GM21723 (cell line): ENCODE measurements around the gene ZNF580.

ENCODE experiments used
- ATAC-seq: cut with Tn5 transposase; IDR thresholded peaks from one replicate; pipeline ENCODE4 v1.9.1; 2021; ENCODE audit warnings: mild to moderate bottlenecking, moderate library complexity; ENCODE audit not compliant: unreplicated experiment

The ZNF580 gene

DNA sequence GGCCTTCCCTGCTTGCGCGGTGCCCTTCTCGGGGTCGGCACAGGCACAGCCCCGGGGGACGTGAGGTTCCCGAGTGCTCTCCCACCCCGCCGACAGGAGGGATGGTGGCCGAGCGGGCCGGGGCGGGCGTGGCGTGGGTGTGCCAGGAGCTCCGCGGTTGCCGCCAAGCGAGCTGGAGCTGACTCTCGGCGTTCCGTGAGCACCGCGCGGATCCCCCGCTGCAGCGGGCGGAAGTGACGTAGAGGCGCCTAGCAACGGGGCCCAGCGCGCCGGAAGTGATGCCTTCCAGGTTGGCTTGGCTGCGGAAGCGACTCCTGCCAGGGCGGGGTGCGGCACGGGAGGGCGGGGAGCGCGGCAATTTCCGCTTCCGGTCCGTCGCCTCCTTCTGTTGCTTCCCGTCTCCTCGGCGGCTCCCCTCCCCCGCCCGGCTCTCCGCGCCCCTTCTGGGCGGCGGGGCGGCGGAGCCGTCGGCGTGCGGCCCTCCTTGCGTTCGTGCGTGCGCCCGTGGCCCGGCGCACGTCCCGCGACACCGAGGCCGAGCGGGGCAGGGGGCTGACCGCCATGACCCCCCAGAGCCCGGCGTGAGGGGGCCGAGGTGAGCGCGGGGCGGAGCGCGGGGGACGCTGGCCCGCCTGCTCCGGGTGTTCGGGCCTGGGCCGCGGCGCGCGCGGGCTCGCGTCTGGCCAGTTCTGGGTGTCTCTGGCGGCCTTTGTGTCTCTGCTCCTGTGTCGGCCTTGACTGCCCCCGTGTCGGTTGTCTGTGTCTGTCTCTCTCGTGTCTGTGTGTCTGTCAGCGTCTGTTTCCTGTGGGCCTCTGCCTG is 34.2 kb downstream of the ZNF580 start, which contains the start of gene EPN1:
Gene EPN1, plus strand, starts transcription at position 386 of the 820 bp plus-strand sequence. CDS start 3,402 bp downstream, outside the sequence.
- ATAC-seq = peak; percentile 53

DNA sequence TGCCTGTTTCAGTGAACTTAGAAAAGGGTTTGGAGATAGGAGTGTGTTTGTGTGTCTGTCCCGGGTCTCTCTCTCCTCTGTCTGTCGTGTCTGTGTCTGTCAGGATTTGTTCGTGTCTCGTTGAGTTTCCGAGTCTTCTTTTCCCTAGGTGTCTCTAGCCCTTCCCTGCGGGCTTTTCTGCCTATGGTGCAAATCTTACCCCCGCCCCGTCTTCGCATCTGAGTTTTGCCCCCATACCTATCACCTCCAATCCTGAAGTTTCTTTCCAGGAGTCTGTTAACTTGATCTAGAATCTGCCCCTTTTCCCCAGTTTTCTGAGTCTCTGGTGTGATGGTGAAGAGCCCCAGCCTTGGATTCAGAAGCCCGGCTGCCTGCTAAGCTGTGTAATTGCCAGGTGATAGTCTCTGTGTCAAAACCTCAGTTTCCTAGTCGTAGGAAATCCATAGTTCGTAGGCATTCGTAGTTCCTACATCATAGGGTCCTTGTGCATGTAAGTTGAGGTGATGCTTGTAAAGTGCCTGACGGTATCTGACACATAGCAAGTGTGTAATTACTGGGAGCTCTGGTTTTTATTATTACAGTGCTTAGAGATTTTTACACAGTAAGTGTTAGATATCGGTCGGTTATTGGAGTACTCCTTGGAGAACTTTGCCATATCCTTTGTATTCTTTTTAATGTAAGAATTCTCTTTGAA is 35.0 kb downstream of the ZNF580 start:
- no peak for ATAC-seq

DNA sequence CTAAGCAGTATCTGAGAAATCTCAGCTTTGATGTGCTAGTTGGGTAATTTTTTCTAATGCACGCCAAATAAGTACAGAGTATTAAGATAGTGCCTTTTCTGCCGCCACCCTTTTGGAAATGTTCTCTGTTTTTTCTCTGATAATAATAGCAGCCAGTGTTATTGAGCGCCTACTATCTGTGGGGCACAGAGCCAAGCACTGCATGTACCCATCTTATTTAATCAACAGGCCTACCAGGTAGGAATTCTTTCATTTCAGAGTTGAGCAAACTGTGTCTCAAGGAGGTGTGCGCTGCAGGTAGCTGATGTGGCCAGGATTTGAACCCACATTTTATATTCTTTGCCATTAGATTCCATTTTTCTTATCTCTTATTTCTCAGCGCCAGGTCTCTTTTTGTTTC is 35.6 kb downstream of the ZNF580 start:
- ATAC-seq = no peak

DNA sequence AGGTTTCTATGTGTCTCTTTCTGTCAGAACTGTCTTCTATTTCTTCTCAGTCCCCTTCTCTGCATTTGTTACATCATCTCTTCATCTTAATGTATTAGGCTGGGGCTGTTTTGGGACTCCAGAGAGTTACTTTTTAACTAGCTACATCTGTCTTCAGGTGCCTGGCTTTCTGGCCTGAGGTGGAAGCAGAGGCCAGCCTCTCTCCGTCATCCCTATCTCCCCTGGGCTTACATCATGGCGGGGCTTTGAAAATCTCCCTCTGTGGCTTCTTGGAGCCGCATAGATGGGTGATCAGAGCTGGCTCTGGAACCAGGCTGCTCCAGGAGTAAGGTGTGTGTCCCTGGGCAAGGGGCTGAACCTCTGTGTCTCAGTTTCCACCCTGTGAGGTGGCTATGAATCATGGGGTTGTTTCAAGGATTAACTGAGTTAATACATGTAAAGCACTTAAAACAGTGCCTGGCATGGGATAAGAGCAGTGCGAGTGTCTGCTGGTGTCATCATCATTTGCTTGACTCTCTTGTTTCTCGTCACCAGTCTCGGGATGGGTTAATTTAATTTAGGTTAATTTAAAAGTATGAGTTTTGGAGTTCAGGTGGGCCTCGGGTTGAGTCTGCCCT is 36.2 kb downstream of the ZNF580 start:
- ATAC-seq = no peak

DNA sequence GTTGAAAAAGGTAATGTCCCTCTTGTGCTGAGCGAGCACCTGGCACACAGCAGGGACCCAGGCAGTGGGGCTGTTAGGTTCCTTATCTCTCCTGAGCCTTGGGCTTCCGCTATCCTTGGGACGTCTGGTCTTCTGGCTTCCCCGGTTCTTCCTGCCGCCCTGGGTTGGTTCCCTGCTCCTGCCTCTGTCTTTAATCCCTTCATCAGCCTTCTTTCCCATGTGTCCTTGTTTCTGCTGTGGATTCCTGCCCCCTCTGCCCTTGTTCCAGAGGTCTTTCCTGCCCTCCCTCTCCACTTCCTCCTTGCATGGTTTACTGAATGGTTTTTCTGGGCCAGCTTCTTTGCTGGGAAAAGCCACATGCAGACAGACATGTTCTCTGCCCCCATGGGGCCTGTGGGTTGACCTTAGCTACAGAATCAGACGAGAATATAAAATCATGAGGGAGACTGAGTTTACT is 36.8 kb downstream of the ZNF580 start:
- ATAC-seq = no peak

DNA sequence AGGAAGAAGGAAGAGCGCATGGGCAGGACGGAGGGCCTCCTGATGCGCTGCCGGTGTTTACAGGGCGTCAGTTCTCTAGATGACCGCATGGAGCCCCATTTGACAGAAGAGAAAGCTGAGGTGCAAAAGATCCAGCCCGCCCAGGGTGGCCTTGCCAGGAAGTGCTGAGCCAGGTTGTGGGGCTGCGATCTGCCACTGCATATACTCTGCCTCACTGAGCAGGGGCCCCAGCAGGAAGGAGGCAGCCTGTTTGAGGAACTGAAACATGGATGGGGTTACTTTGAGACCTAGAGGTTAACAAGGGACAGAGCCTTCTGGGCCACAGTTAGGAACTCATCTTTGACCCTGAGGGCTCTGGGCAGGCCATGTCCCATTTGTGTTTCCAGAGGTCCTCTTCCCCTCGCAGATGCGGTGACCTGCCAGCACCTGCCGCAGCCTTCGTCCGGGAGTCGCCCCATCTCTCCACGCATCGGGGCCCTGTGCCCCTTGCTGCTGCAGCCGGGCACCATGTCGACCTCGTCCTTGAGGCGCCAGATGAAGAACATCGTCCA is 37.4 kb downstream of the ZNF580 start:
- ATAC-seq = peak; percentile 75

DNA sequence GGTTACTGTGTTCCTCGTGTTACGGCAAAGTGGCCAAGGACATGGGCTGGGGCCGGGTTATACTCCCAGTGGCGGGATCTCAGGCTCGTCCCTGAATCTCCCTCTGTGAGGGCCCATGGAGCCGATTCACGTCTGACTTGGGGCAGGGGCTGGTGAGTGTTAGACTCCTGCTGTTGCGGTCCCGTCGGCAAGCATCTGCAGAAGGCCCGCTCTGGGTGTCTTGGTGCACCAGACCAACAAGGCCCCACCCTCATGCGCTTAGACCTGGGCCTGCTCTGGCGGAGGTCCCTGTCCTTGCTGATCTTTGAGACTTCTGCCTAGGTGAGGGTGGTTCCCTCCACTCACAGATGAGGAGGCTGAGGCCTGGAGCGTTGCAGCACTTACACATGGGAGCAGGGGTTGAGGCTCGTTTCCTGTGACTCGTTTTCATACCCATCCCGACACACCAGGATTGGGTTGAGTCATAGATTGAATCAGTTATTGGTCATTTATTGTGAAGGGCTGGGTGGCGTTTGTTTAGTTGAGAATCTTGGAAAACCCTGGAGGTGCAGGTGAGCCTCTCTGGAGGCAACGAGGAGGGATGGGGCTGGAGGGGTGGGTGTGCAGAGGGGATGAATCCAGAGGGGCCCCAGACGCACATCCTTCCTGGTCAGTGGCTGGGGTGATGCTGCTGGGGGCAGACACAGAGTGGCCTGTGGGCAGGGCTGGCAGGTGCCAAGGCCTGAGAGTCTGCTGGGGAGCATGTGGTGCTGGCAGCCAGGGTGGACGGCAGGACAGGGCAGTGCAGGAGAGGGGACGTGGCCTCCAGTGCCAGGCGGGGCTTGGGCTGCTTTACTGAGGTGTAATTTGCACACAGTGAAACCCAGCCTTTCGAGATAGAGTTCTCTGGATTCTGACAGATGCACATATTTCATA is 38.8 kb downstream of the ZNF580 start:
- no peak for ATAC-seq

DNA sequence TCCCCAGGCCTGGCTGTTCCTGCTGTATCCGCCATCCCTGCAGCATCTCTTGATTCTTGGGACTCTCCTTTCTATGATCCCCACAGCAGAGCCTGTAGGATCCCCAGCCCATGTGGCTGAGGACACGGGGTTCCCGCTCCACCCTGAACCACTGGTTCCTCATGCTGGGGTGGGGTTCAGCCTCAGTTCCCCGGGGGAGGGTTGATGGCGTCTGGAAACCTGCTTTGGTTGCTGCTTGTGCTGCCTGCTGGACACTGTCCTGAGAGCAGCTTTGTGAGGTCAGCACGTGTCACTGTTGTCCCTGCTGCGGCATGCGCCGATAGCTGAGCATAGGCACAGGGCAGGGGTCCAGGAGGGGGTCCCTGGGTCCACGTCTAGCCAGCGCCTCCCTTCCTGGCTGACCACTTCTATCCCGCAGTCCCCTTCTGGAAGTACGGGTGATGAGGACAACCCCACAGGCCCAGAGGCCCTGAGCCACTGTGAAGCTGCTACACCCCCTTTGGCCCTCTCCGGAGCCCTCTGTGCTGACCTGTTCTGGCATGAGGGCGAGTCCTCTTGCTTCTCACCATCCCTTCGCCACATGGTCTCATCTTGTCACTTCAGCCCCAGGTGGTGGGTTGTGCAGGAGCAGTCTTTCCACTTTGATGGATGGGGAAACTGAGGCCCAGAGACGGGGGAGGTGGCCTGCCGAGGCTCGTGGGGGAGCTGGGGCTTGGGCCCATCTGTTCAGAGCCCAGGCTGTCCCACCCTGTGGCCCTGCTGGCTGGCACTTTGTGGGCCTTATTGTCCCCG is 39.7 kb downstream of the ZNF580 start:
- no peak for ATAC-seq

DNA sequence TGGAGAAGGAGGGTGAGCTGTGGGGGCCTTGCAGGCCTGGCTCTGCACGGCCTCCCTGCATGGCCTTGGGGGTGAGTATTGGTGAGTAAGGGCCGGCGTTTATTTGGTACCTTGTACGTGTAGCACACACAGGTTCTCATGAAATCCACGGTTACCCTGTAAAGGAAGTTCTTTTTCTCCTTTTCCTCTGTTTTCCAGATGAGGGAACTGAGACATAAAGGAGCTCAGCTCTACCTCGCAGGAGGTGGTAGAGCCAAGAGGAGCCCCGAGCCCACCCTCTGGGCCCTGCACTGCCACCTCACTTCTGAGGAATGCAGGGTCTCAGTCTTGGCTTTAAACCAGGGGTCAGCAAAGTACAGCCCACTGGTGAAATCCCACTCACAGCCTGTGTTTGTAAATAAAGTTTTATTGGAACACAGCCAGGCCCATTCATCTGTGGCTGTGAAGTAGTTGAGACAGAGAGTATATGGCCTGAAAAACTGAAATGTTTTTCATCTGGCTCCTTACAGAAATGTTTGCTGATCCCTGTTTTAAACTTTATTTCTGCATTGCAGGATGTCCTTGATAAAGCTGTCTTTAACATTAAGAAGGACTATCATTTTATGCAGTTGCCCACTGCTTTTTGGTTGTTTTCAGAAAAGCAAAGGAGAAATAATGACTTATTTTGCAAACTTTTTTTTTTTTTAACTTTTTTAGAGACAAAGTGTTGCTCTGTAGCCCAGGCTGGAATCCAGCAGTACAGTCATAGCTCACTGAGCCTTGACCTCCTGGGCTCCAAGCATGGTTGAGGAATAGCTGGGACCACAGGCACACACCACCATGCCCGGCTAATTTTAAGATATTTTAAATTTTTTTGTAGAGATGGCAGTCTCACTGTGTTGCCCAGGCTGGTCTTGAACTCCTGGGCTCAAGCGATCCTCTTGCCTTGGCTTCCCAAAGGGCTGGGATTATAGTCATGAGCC is 40.6 kb downstream of the ZNF580 start:
- no peak for ATAC-seq

DNA sequence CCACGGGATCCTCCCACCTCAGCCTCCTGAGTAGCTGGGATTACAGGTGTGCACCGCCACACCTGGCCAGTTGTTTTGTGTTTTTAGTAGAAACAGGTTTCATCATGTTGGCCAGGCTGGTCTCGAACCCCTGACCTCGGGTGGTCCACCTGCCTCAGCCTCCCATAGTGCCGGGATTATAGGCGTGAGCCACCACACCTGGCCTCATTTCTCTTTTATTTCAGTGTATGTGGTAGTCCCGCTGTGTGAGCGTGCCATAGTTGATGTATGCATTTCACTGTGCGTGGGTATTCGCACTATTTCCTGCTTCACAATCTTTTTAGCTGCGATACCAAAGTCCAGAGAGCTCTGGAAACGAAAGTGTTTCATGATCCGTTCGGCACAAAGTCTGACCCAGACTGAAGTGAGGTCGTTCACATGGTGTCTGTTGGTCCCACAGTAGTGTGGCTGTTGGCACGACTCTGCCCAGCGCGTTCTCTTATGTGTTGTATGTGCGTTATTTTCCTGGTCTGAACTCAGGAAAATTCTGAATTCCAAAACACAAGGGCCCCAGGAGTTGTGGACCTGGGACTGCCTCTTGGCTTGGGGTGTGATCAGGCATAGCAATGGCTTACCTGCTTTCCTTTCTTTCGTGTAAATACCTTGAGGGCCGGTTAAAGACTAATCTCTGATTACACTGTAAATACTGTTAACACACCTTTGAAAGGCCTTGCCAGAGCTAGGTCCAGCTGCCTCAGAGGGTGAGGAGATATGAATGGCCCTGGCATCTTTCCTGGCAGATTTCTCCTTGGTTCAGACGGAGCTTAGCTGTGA is 42.9 kb downstream of the ZNF580 start:
- ATAC-seq = no peak

DNA sequence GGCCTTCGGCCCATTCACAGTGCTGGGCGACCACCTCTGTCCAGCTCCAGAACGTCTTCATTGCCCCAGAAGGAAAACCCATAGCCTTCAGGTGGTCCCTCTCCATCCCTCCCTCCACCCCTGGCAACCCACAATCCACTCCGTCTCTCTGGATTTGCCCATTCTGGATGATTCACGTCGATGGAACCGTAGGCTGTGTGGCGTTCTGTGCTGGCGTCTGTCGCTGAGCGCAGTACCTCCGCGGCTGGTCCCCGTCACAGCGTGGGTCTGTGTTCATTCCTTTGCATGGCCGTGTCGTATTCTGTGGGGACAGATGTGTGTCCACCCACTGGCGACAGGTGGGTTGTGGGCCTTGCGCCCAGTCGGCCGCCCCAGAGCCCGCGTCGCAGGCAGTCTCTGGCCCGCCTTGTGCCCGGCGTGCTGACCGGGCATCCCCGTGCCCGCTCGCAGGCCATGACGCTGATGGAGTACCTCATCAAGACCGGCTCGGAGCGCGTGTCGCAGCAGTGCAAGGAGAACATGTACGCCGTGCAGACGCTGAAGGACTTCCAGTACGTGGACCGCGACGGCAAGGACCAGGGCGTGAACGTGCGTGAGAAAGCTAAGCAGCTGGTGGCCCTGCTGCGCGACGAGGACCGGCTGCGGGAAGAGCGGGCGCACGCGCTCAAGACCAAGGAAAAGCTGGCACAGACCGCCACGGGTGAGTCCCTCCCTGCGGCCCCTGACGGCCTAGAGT is 44.3 kb downstream of the ZNF580 start:
- ATAC-seq = no peak

DNA sequence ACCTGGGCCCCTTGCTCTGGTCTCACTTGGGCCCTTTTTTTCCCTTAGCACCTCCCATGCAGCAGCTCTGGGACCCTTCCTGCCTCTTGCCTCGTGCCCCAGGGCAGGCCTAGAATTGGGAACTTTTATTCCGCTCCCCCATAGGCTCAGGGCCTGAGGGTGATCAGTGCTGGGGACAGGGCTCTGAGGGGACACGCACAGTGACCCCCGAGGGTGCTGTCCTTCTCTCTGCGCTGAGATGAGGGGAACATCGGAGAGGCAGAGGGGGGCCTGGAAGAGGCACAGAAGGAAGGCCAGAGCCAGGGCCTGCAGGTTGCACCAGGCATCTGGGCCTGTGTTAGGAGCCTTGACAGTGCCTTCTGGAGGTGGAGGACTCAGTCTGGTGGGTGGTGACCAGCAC is 45.0 kb downstream of the ZNF580 start:
- ATAC-seq = no peak

DNA sequence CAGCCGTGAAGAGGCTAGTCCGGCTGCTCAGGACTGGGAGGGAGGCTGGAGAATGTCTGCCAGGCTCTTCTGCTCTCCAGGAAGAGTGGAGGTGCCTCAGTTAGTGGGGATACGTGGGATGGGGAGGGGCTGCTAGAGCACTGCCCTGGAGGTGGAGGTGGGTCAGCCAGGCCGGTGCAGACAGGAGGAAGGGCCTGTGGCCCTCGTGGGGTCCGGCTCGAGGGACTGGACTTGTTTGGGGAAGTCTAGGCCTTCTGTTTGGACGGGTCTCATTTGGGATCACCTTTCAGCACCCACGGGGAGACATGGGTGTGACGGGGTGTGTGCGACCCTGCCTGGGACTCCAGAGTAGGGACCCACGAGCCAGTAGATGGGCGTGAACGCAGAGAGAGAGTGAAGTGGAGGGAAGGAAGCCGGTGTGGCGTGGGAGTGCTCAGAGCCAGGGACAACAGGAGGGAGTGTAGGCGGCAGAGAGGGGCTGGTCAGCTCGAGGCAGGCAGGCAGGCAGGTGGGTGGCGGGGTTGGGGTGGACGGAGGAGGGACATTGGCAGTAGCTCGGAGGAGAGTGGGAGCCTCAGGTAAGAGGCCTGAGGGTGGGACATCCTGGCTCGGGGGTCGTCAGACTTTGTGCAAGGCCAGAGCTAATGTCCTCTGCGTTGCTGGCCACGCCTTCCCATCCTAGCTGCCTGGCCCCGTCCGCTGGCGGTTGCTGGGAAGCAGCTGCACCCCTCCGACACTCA is 45.7 kb downstream of the ZNF580 start:
- ATAC-seq = no peak

DNA sequence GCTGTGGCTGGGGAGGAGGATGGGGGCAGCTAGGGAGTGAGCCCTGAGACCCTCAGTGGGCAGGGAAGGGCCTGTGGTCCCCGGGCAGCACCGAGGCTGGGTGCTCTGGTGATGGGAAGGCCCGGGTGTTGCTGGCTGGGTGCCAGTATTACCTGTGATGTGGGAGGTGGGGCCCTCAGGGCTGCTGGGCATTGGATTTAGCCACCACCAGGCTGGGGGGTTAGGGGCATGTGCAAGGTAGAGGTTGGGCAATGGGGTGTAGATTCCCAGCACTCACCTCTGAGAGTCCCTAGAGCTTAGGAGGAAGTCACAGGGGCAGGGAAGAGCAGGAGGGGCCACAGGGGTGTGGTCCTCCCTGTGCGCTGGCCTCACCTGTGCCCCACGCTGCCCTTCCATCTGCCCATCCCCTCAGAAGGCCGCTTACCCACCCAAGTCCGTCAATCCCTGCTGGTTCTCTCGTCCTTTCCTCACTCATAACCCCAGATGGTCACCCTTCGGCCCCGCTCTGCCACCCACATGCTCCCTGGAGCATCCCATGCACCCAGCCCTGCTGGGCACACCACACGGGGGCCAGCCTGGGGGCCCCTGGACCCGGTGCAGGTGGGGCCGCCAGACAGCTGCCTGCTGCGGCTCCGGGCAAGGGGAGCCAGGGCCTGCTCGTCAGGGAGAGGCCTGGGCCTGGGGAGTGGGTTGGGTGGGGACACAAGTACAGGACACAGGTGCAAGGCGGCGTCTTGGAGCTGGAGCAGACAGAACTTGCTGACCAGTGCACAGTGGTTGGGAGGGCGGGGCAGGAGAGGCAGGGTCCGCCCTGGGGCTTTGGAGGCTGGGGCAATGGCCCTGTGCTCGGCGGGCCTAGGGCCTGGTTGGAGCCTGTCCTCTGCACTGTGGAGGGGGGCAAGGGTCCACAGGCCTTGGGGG is 46.7 kb downstream of the ZNF580 start:
- ATAC-seq = no peak
